H9 (cell line): ENCODE measurements around the gene LDB2. TPM values are rescaled to one million over a fixed set of nuclear protein-coding genes. Genes with fewer than 3 reads are reported as not detected.

Experiments
- DNase-seq: peaks from one replicate; pipeline ENCODE4 v3.0.0-alpha.2; 2017
- H2AFZ ChIP-seq: one replicate; pipeline ENCODE4 v1.6.1; 2013; ENCODE audit warnings: mild to moderate bottlenecking, low read length, control low read depth, moderate library complexity
- H2AK5ac ChIP-seq: 2 replicates; pipeline ENCODE4 v1.6.1; 2013; ENCODE audit warnings: low read length, control low read depth, mixed read lengths; ENCODE audit not compliant: insufficient read length
- H2BK120ac ChIP-seq: one replicate; pipeline ENCODE4 v1.6.1; 2013; ENCODE audit warnings: low read depth, mild to moderate bottlenecking, low read length, control low read depth, inconsistent platforms; ENCODE audit not compliant: poor library complexity, severe bottlenecking
- H2BK12ac ChIP-seq: 2 replicates; pipeline ENCODE4 v1.6.1; 2013; ENCODE audit warnings: low read length, control low read depth, mixed read lengths, low read depth; ENCODE audit not compliant: insufficient read length
- H2BK15ac ChIP-seq: 2 replicates; pipeline ENCODE4 v1.6.1; 2013; ENCODE audit warnings: low read depth, low read length, control low read depth
- H2BK20ac ChIP-seq: one replicate; pipeline ENCODE4 v1.6.1; 2013; ENCODE audit warnings: low read depth, mild to moderate bottlenecking, low read length, control low read depth, inconsistent platforms; ENCODE audit not compliant: poor library complexity, severe bottlenecking
- H2BK5ac ChIP-seq: 2 replicates; pipeline ENCODE4 v1.6.1; 2013; ENCODE audit warnings: low read length, control low read depth, mixed read lengths; ENCODE audit not compliant: insufficient read length
- H3K14ac ChIP-seq: 2 replicates; pipeline ENCODE4 v1.6.1; 2013; ENCODE audit warnings: low read length, control low read depth; ENCODE audit not compliant: insufficient read depth
- H3K18ac ChIP-seq: 2 replicates; pipeline ENCODE4 v1.6.1; 2013; ENCODE audit warnings: low read depth, mild to moderate bottlenecking, mixed read lengths, low read length, control low read depth; ENCODE audit not compliant: insufficient read length
- H3K23ac ChIP-seq: 2 replicates; pipeline ENCODE4 v1.6.1; 2013; ENCODE audit warnings: low read length, control low read depth, mixed read lengths, low read depth; ENCODE audit not compliant: insufficient read length
- H3K23me2 ChIP-seq: 2 replicates; pipeline ENCODE4 v1.6.1; 2013; ENCODE audit warnings: low read depth, mild to moderate bottlenecking, mixed read lengths, low read length, control low read depth; ENCODE audit not compliant: insufficient read length, poor library complexity, severe bottlenecking
- H3K27ac ChIP-seq: 2 replicates; pipeline ENCODE4 v1.5.1; 2013; ENCODE audit warnings: low read length, control low read depth, mixed read lengths, low read depth; ENCODE audit not compliant: insufficient read length
- H3K27me3 ChIP-seq: 2 replicates; pipeline ENCODE4 v1.6.1; 2013; ENCODE audit warnings: low read length, control low read depth, inconsistent platforms; ENCODE audit not compliant: insufficient read depth
- H3K4ac ChIP-seq: 2 replicates; pipeline ENCODE4 v1.6.1; 2013; ENCODE audit warnings: low read depth, mild to moderate bottlenecking, control low read depth, inconsistent platforms, low read length, moderate library complexity
- H3K4me1 ChIP-seq: 2 replicates; pipeline ENCODE4 v1.6.1; 2013; ENCODE audit warnings: low read length, control low read depth, inconsistent platforms; ENCODE audit not compliant: insufficient read depth
- H3K4me2 ChIP-seq: 2 replicates; pipeline ENCODE4 v1.6.1; 2013; ENCODE audit warnings: low read length, control low read depth, mixed read lengths; ENCODE audit not compliant: insufficient read length, insufficient read depth
- H3K56ac ChIP-seq: 2 replicates; pipeline ENCODE4 v1.6.1; 2013; ENCODE audit warnings: low read depth, mild to moderate bottlenecking, mixed read lengths, low read length, control low read depth; ENCODE audit not compliant: insufficient read length
- H3K79me1 ChIP-seq: 2 replicates; pipeline ENCODE4 v1.6.1; 2013; ENCODE audit warnings: low read depth, mild to moderate bottlenecking, moderate library complexity, low read length, control low read depth, inconsistent platforms; ENCODE audit not compliant: insufficient read depth, poor library complexity, severe bottlenecking
- H3K79me2 ChIP-seq: 2 replicates; pipeline ENCODE4 v1.6.1; 2013; ENCODE audit warnings: low read length, control low read depth, inconsistent platforms; ENCODE audit not compliant: insufficient read depth
- H3K9ac ChIP-seq: 2 replicates; pipeline ENCODE4 v1.6.1; 2013; ENCODE audit warnings: low read length, control low read depth, mixed read lengths; ENCODE audit not compliant: insufficient read length; ENCODE audit errors: extremely low read depth
- H3K9me3 ChIP-seq: one replicate; pipeline ENCODE4 v1.6.1; 2013; ENCODE audit warnings: low read depth, low read length, inconsistent platforms; ENCODE audit not compliant: control insufficient read depth
- H3T11ph ChIP-seq: one replicate; pipeline ENCODE4 v1.6.1; 2013; ENCODE audit warnings: mild to moderate bottlenecking, low read length, control low read depth, inconsistent platforms
- H4K20me1 ChIP-seq: one replicate; pipeline ENCODE4 v1.6.1; 2013; ENCODE audit not compliant: control insufficient read depth, insufficient read length, insufficient read depth
- H4K5ac ChIP-seq: 2 replicates; pipeline ENCODE4 v1.6.1; 2013; ENCODE audit warnings: low read depth, mild to moderate bottlenecking, mixed read lengths, low read length, control low read depth; ENCODE audit not compliant: insufficient read length
- H4K8ac ChIP-seq: replicated peaks from 2 replicates; pipeline ENCODE4 v1.6.1; 2013; ENCODE audit warnings: low read length, control low read depth, mixed read lengths, low read depth; ENCODE audit not compliant: insufficient read length
- H4K91ac ChIP-seq: 2 replicates; pipeline ENCODE4 v1.6.1; 2013; ENCODE audit warnings: low read depth, mild to moderate bottlenecking, moderate library complexity, mixed read lengths, low read length, control low read depth; ENCODE audit not compliant: insufficient read length
- H3K27ac Mint-ChIP-seq, 3 experiments: 2 replicates in 2 of 3; 3 replicates in 1 of 3; pipeline ENCODE4 v1.8.0; 2020 to 2021; ENCODE audit warnings: mixed read lengths in 3 of 3, mild to moderate bottlenecking in 1 of 3, moderate library complexity in 1 of 3
- H3K27me3 Mint-ChIP-seq: 2 replicates; pipeline ENCODE4 v1.8.0; 2021; ENCODE audit warnings: low read depth, mild to moderate bottlenecking, moderate library complexity, mixed read lengths
- H3K36me3 Mint-ChIP-seq, 3 experiments: 2 replicates in 2 of 3; 3 replicates in 1 of 3; pipeline ENCODE4 v1.8.0; 2020 to 2021; ENCODE audit warnings: low read depth in 3 of 3, mixed read lengths in 3 of 3; ENCODE audit not compliant: insufficient read depth in 1 of 3
- H3K4me1 Mint-ChIP-seq, 2 experiments: 2 replicates each; pipeline ENCODE4 v1.8.0; 2020; ENCODE audit warnings: mixed read lengths in 2 of 2
- H3K4me3 Mint-ChIP-seq, 2 experiments: 2 replicates in 1 of 2; 3 replicates in 1 of 2; pipeline ENCODE4 v1.8.0; 2020 to 2021; ENCODE audit warnings: mild to moderate bottlenecking in 2 of 2, mixed read lengths in 2 of 2, moderate library complexity in 1 of 2
- H3K9me3 Mint-ChIP-seq, 2 experiments: 2 replicates in 1 of 2; 3 replicates in 1 of 2; pipeline ENCODE4 v1.8.0; 2020; ENCODE audit warnings: mild to moderate bottlenecking in 2 of 2, mixed read lengths in 2 of 2, moderate library complexity in 1 of 2
- WGBS: extraction: QIAGEN DNeasy Blood & Tissue Kit; methylation state at CpG from one replicate; pipeline ENCODE4 v1.1.7; 2013; ENCODE audit warnings: missing lambda C conversion rate, low lambda C conversion rate, mixed read lengths; ENCODE audit not compliant: insufficient read length; ENCODE audit errors: extremely low coverage; 5-methylcytosine and 5-hydroxymethylcytosine counted together
- total RNA-seq: library from RNA; stranded (reverse); gene quantifications from 2 replicates; pipeline ENCODE4 v1.2.1, GENCODE V29; 2021
- TF ChIP-seq, protein P1 (sequence below): fragments of 200-600 bp; sonication (generic); conservative IDR thresholded peaks from 3 replicates; pipeline ENCODE4 v1.8.0; 2021; ENCODE audit warnings: antibody characterized with exemption, mild to moderate bottlenecking

The LDB2 gene
- total RNA-seq, 1 experiment from 2014 or later: 22.5 TPM

DNA sequence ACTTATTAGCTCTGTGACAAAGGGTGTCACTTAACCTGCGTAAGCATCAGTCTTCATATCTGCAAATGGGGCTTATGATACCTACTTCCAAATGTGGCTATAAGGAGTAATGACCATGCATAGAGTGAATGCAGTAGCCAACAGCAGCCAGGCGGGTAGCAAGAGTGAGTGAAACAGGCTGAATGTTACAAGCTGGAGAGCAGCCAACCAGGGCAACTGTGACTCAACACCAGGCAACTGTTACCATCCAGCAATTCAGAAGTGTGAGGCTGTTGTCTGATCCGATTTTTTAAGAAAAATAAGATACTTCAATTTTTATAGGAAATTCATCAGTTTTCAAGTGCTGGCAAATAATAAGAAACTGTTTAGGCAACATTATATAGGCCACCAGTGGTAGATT, 401.9 kb downstream of the LDB2 start:
- no peak overlapping the region for H2BK120ac ChIP-seq
- H3K79me2 ChIP-seq: no peaks in the 10 kb centered on the region
- no peak overlapping the region for H3K14ac ChIP-seq
- H2BK20ac ChIP-seq: no peak overlapping the region
- no peak overlapping the region for H3K4me3 Mint-ChIP-seq
- H3T11ph ChIP-seq: no peak overlapping the region
- no peaks in the 10 kb centered on the region for H3K27me3 ChIP-seq
- H3K4me1 ChIP-seq: no peaks in the 10 kb centered on the region
- no peak overlapping the region for H3K4me2 ChIP-seq
- no peak overlapping the region for H3K4ac ChIP-seq
- DNase-seq: no peak
- no peaks in the 10 kb centered on the region for H3K9me3 ChIP-seq
- H3K23ac ChIP-seq: no peak overlapping the region
- H4K8ac ChIP-seq: no peak overlapping the region
- H4K5ac ChIP-seq: no peak overlapping the region
- WGBS: no CpG with 5 or more reads among the region's 3 CpGs
- no peak overlapping the region for H2BK5ac ChIP-seq
- no peak overlapping the region for H2AFZ ChIP-seq
- no peak overlapping the region for H3K56ac ChIP-seq
- H3K23me2 ChIP-seq: no peaks in the 10 kb centered on the region
- H3K9me3 Mint-ChIP-seq: no peaks in the 10 kb centered on the region; a peak in 1 of 5 replicates
- H3K36me3 Mint-ChIP-seq: peaks cover 0 to 4% (median 3%) of the 10 kb centered on the region in 3 experiments; a peak in 5 of 7 replicates
- no peak overlapping the region for H3K27ac Mint-ChIP-seq
- H3K9ac ChIP-seq: no peak overlapping the region
- no peak overlapping the region for H3K18ac ChIP-seq
- TF ChIP-seq, protein P1, sequence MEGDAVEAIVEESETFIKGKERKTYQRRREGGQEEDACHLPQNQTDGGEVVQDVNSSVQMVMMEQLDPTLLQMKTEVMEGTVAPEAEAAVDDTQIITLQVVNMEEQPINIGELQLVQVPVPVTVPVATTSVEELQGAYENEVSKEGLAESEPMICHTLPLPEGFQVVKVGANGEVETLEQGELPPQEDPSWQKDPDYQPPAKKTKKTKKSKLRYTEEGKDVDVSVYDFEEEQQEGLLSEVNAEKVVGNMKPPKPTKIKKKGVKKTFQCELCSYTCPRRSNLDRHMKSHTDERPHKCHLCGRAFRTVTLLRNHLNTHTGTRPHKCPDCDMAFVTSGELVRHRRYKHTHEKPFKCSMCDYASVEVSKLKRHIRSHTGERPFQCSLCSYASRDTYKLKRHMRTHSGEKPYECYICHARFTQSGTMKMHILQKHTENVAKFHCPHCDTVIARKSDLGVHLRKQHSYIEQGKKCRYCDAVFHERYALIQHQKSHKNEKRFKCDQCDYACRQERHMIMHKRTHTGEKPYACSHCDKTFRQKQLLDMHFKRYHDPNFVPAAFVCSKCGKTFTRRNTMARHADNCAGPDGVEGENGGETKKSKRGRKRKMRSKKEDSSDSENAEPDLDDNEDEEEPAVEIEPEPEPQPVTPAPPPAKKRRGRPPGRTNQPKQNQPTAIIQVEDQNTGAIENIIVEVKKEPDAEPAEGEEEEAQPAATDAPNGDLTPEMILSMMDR: no peak
- H2BK12ac ChIP-seq: no peak overlapping the region
- no peak overlapping the region for H3K27ac ChIP-seq
- H3K4me1 Mint-ChIP-seq: no peaks in the 10 kb centered on the region
- H3K79me1 ChIP-seq: no peaks in the 10 kb centered on the region
- H2AK5ac ChIP-seq: no peak overlapping the region
- H4K91ac ChIP-seq: no peak overlapping the region
- H4K20me1 ChIP-seq: no peaks in the 10 kb centered on the region
- H3K27me3 Mint-ChIP-seq: peaks cover 2% of the 10 kb centered on the region; the same call in 1 of the 2 replicates
- H2BK15ac ChIP-seq: no peak overlapping the region
